HTERT RPE-1 (cell line): ENCODE data around the gene C9orf85.
"Not testable (repeated sequence)": the region's sequence is repeated elsewhere in the genome, so short reads cannot be mapped to it uniquely, and the experiment has no call there.

Experiments used
- in situ Hi-C: fragments of 300-500 bp; cut with MboI; formaldehyde crosslinking; loops from 4 replicates; pipeline ENCODE4 v1.14.3; 2020; ENCODE audit warnings: low sequenced_read_pairs

C9orf85 gene, protein sequence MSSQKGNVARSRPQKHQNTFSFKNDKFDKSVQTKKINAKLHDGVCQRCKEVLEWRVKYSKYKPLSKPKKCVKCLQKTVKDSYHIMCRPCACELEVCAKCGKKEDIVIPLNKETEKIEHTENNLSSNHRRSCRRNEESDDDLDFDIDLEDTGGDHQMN

GRCh38 chr9:71911061-71911907 is at the start of gene C9orf85, which contains the start of gene ABHD17B:
C9orf85 (plus strand) TSS chr9:71911639; CDS start chr9:71911735, 96 bp downstream.
ABHD17B (minus strand) TSS chr9:71911193; CDS start chr9:71875080, 36,113 bp downstream.
- in situ Hi-C loops = no loop called here

DNA sequence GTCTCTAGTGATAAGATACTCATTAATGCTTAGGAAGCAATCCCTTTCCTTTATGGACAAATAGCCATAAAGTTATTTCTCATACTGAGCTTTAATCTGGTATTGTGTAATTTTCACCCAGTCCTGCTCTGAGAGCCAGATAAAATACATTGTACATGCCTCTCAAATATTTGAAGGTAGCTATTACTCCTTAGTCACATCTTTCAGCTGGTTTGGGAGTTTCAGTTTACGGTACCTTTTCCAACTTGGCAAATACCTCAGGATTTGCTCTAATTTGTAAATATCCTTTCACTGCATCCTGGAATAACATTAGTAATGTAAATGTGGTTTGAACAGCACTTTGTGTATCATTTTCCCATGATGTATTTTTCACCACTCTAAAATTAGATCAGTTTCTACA is 47.8 kb upstream of the C9orf85 start:
- in situ Hi-C loops = no loop called here

GRCh38 chr9:71875345-71875744 is 36.1 kb upstream of the C9orf85 start:
- in situ Hi-C loops = no loop called here

- in situ Hi-C loops = no loop called here
Measured at GRCh38 chr9:71876106-71876505, 35.3 kb upstream of the C9orf85 start.

- in situ Hi-C loops = no loop called here
Measured at GRCh38 chr9:71876829-71877228, 34.6 kb upstream of the C9orf85 start.

DNA sequence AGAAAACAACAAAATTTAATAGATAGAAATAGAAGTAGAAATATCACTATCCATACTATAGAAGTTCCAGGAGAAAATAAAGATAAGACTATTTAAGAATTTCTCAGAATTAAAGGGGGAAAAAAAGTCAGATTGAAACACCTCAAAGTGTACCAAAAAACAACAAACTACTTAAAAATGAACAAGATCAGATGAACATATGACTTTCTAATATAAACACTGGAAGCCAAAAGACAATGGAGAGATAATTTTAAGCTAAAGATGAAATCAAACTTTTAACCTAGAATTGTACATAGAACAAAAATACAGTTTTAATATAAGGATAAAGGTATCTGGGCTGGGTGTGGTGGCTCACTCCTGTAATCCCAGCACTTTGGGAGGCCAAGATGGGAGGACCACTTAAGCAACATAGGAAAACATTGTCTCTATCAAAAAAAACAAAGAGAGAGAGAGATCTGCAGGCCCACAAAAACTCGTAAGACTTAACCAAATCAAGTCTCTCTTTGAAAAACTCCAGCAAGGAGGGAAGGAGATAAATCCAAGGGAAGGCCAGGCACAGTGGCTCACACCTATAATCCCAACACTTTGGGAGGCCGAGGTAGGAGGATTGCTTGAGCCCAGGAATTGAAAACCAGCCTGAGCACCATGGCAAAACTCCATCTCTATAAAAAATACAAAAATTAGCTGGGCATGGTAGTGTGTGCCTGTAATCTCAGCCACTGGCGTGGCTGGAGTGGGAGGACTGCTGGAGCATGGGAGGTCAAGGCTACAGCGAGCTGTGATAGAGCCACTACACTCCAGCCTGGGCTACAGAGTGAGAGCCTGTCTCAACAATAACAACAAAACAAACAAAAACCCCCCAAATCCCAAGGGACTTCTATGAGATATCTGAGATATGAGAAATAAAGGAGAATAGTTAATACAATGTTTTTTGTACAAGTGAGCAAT is 32.8 kb upstream of the C9orf85 start:
- in situ Hi-C loops = no loop called here

DNA sequence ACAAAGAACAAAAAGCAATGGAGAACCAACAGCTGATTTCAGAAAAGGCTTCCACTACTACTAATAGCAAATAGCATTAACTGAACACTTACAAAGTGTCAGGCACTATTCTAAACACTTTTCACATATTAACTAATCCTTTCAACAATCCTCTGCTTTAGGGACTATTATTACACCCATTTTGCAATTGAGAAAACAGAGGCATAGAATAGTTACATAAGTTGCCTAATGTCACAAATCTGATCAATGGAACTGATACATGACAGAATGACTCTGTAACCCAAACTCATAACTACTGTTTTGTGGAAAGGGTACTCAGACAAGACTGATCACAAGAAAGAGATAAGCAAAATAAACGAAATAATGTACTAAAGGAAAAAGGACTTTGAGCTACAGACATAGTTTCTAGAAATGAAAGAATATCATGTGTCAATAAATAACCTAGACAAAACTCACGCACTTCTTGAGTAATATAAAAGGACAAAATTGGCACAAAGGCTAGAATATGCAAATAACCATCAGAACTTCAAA is 31.7 kb upstream of the C9orf85 start:
- in situ Hi-C loops = no loop called here

DNA sequence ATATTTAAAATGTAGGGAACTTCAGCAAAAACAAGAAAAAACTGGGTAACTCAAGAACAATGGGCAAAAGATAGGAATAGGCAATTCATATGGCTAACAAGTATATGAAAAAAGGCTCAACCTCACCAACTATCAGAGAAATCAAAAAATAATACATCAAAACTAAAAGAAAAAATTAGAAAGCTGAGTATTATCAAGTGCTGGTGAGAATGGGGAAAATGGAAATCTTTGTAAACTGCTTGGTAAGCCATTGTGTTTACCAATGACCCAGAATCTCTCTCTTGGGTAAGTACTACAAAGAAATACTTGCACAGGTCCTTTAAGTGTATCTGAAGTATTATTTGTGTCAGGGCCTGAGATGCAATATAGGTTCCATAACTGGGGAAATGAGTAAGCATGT is 27.4 kb upstream of the C9orf85 start:
- in situ Hi-C loops = no loop called here

- in situ Hi-C loops = no loop called here
Measured at GRCh38 chr9:71885467-71885866, 26.0 kb upstream of the C9orf85 start.

DNA sequence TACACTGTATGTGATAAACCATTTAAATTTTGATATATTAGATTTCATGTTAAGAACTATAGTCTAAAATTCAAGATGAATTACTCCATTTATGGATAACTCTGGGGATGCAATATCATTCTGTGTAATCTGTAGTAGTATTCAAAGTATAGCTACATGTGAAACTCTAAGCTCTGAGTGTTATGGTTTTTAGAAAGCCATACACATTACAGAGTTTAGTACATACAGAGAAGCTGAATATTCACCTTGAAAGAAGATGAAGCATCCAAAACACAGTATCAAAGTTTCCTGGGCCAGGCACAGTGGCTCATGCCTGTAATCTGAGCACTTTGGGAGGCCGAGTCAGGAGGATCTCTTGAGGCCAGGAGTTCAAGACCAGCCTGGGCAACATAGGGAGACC is 25.4 kb upstream of the C9orf85 start:
- in situ Hi-C loops = no loop called here

DNA sequence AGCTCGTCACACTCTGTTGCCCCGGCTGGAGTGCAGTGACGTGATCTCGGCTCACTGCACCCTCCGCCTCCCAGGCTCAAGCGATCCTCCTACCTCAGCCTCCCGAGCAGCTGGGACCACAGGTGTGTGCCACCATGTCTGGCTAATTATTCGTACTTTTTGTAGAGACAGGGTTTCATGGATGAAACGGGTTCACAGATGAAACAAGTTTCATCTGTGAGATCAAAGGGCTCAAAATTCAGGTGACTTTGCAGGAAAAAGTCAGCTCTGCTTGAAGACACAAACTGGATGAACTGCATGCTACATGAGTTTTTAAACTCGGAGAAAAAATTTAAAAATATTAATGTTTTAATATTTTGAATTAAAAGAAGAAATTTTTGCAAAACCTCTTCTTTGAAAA is 24.9 kb upstream of the C9orf85 start:
- in situ Hi-C loops = no loop called here

GRCh38 chr9:71887362-71887761 is 24.1 kb upstream of the C9orf85 start:
- in situ Hi-C loops = no loop called here

- in situ Hi-C loops = no loop called here
Measured at GRCh38 chr9:71890042-71890679, 21.3 kb upstream of the C9orf85 start.

GRCh38 chr9:71891557-71892189 is 19.8 kb upstream of the C9orf85 start:
- in situ Hi-C loops = no loop called here

DNA sequence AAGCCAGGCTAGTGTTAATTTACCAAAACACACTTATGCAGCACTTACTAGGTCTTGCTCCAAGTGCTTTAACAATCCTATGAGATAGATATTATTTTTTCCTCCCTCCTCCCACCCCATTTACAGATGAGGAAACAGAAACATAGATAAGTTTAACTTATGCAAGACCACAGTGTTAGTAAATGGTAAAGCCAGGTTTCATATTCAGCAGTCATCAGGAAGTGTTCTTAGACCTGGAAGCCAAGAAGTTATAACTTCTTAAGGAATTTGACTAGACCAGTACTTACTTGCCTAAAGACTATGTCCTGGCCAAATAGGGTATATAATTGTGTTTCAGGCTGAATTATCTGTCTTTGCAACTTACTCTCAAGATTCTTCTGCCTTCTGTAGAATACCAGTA is 16.3 kb upstream of the C9orf85 start:
- in situ Hi-C loops = no loop called here

GRCh38 chr9:71895955-71896354 is 15.5 kb upstream of the C9orf85 start:
- in situ Hi-C loops = no loop called here

DNA sequence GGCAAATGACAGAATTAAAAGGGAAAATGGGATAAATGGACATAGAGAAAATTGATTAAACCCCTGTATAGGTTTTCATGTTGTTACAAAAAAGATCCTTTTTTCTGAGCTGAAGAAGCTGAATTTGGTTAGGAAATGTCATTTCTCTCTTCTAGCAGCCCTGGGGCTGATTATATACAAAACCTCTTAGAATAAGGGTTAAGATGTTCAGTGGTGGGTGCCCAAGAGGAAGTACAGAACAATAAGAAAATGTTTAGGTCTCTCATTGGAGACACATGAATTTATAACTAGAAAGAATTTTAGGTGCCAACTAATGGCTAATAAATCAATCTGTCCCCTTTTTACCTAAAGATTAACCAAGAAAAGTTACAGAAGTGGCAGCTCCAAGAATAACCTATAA is 14.7 kb upstream of the C9orf85 start:
- in situ Hi-C loops = no loop called here

GRCh38 chr9:71897577-71897976 is 13.9 kb upstream of the C9orf85 start:
- in situ Hi-C loops = no loop called here

GRCh38 chr9:71898756-71899155 is 12.7 kb upstream of the C9orf85 start:
- in situ Hi-C loops = not testable (repeated sequence)
